Lower lobe of right lung (tissue), 2 donors: ENCODE results near the gene CSGALNACT2. TPM values are rescaled to one million over a fixed set of nuclear protein-coding genes. Genes with fewer than 3 reads are reported as not detected.
"Not testable (repeated sequence)": the region's sequence is repeated elsewhere in the genome, so short reads cannot be mapped to it uniquely, and the experiment has no call there.

ENCODE experiments used
- ATAC-seq, 2 donors: fragments of 200-7000 bp; cut with Tn5 transposase; one replicate each; pipeline ENCODE4 v1.9.1; 2020 to 2022; ENCODE audit warnings: mild to moderate bottlenecking in 2 of 2, moderate library complexity in 2 of 2
- DNase-seq: peaks from one replicate; pipeline ENCODE4 v3.0.0-alpha.2; 2020
- H3K27ac ChIP-seq: fragments of 200-600 bp; one replicate; pipeline ENCODE4 v1.8.0; 2022
- H3K27me3 ChIP-seq: fragments of 200-600 bp; one replicate; pipeline ENCODE4 v1.8.0; 2022; ENCODE audit warnings: low read depth
- H3K36me3 ChIP-seq: fragments of 200-600 bp; one replicate; pipeline ENCODE4 v1.8.0; 2022; ENCODE audit warnings: mild to moderate bottlenecking
- H3K4me1 ChIP-seq: fragments of 200-600 bp; one replicate; pipeline ENCODE4 v1.8.0; 2022
- H3K4me3 ChIP-seq: fragments of 200-600 bp; one replicate; pipeline ENCODE4 v1.8.0; 2022; ENCODE audit warnings: mild to moderate bottlenecking
- H3K9me3 ChIP-seq: fragments of 200-600 bp; one replicate; pipeline ENCODE4 v1.8.0; 2022
- intact Hi-C: fragments of 100-400 bp; cut with DNase I; formaldehyde crosslinking; loops from one replicate; pipeline ENCODE4 v1.11.0; 2022
- total RNA-seq: library from RNA; stranded (reverse); fragmentation: NEBNext Ultra II Directional; extraction: Animal tissue kit (Norgen Biotek cat#: 25700); gene quantifications from one replicate; pipeline ENCODE4 v1.2.1, GENCODE V29; 2021
- TF ChIP-seq, protein P1 (sequence below): fragments of 200-600 bp; IDR thresholded peaks from one replicate; pipeline ENCODE4 v1.8.0; 2022; ENCODE audit warnings: antibody characterized with exemption, mild to moderate bottlenecking
- donor health status: DM: no; HTN: yes; CAD: no; lungs with severe emphysema.

CSGALNACT2 gene
- total RNA-seq, 1 donor from 2014 or later: 36.4 TPM

DNA sequence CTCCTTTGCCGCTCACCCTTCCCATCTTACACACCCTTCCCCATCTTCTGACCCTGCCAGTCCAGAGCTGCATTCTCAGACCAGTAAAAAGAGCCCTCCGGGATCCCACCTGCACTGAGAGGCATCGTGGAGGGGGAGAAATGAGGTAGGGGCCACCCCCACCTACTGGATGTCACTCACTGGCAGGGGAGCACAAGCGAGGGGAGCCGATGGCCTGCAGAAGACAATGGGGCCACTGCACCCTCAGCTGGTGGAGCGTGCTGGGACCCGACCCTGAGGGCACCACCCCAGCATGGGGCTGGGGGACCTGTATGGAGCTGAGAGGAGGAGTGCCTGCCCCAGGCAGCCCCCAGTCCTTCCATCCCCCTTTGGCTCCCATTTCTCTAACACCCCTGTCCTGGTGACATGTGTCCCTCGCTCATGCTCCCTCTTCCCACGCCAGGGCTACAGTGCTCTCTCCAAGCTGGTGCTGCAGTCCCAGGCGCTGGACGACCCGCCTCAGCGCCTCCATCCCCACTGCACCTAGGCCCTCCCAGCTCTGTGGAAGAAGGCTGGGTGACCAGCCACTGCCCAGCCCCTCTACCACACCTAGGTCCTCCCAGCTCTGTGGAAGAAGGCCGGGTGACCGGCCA is 78.8 kb downstream of the CSGALNACT2 start:
- DNase-seq (peak; percentile 28), ATAC-seq (no peak)
- H3K27me3 ChIP-seq: no peaks in the 10 kb centered on the region
- no peaks in the 10 kb centered on the region for H3K4me1 ChIP-seq
- no peak overlapping the region for H3K4me3 ChIP-seq
- no peak overlapping the region for H3K27ac ChIP-seq
- intact Hi-C loops: no loop called here
- H3K36me3 ChIP-seq: no peaks in the 10 kb centered on the region
- TF ChIP-seq, protein P1, sequence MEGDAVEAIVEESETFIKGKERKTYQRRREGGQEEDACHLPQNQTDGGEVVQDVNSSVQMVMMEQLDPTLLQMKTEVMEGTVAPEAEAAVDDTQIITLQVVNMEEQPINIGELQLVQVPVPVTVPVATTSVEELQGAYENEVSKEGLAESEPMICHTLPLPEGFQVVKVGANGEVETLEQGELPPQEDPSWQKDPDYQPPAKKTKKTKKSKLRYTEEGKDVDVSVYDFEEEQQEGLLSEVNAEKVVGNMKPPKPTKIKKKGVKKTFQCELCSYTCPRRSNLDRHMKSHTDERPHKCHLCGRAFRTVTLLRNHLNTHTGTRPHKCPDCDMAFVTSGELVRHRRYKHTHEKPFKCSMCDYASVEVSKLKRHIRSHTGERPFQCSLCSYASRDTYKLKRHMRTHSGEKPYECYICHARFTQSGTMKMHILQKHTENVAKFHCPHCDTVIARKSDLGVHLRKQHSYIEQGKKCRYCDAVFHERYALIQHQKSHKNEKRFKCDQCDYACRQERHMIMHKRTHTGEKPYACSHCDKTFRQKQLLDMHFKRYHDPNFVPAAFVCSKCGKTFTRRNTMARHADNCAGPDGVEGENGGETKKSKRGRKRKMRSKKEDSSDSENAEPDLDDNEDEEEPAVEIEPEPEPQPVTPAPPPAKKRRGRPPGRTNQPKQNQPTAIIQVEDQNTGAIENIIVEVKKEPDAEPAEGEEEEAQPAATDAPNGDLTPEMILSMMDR: no peak
- H3K9me3 ChIP-seq: no peaks in the 10 kb centered on the region

DNA sequence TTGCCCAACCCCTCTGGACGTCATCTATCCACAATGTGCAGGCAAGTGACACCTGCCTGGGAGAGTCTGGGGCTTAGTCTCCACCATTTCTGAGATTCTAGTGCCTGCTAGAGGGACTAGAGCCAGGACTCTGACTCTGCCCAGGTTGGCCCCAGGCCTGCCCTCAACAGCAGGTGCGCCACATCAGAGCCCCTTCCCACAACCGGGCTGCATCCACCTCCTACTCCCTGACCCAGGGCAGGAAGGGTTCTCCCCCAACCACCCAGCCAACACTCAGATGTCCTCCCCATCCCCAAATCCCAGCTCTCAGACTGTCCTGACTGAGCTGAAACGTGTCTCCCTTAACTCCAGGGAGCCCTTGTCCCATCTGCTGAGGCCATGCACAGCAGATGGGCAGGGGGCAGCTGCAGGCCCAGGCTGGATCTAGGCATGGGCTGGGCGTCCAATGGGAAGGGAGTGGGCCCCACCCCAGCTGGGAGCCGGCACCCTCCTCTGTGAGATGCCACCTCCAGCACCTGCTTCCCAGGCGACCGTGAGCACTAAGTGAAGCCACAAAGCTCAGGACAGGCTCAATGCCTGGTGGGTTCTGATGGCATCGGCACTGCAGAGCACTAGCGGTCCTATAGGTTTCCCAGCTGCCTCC is 79.4 kb downstream of the CSGALNACT2 start:
- Histone ChIP-seq H3K4me1 (no peaks in the 10 kb centered on the region), H3K4me3 (no peak overlapping the region), H3K27ac (no peak overlapping the region), H3K27me3 (no peaks in the 10 kb centered on the region), H3K9me3 (no peaks in the 10 kb centered on the region), H3K36me3 (no peaks in the 10 kb centered on the region)
- TF ChIP-seq, protein P1: no peak
- ATAC-seq (no peak), DNase-seq (peak; percentile 14)
- intact Hi-C loops: no loop called here

DNA sequence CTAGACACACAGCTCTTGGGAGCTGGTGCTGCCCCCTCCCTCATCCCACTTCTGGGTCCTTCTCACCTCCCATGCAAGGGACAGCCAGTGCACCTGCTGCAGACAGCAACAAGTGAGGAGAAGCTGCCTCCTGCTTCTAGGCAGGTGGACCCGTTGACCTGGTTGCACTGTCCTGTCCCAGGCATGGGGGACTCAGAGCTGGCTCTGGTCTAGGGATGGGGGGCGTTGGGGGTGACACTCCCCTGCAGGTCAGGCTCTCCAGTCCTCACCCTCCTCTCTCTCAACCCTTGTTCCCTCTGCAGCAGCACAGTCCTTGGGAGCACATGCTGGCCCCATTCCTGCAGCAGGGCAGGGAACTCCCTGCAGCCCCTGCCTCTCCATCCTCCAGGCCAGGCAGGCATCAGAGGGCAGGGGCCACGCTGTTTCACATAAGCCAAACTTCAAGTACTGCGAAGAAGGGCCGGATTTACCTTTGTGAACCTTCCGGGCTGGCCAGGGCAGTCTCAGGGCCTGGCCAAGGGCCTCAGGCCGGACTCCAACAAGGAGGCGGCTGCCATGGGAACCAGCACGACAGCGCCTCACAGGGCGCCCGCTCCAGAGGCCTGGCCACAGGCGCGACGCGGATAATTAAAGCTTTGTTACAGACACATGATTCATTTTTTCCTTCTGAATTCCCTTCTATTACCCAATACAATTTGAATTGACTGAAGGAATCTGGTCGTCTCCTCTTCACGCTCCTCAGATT is 80.1 kb downstream of the CSGALNACT2 start:
- Histone ChIP-seq H3K27me3 (no peaks in the 10 kb centered on the region), H3K4me3 (no peak overlapping the region)

DNA sequence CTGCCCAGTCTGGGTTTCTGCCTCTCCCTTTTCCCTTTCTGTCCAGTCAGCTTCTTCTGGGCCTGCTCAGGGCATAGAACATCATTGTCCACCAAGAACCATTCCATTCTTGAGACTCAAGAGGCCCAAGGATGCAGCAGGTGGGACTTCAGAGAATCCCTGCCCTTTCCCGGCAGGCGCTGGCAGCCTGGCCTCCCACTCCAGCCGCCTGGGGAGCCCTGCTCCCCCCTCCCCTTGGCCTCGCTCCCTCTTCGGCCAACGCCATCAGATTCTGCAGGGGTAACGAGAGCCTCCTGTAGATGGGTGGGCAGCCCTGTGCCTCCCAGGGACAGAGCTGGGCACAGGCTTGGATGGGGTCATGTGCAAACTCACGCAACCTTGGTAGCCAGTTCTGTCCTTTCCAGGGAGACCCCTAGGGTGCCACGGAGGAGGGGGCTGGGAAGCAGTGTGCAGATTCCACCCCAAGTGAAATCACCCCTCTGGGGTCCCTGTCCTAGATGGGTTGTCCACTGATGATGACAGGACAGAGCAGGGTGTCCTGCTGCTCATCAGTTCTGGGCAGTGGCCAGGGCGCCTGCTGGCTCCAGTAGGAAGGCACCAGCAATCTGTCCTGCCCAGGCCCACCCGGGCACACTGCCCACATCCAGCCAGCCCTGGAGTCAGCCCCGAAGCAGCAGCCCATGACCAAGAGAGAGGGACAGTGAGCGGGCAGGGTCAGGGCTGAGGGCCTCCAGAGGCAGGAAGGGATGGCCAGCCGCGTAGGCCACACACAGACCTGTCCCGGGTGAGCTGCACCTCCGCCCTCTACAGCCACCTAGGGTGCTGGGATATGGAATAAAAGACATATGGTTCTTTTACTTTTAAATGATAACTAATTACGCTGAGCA is 80.9 kb downstream of the CSGALNACT2 start:
- intact Hi-C loops: no loop called here
- Histone ChIP-seq H3K27me3 (no peaks in the 10 kb centered on the region), H3K9me3 (no peaks in the 10 kb centered on the region), H3K36me3 (no peaks in the 10 kb centered on the region), H3K27ac (no peak overlapping the region), H3K4me3 (no peak overlapping the region), H3K4me1 (no peaks in the 10 kb centered on the region)
- TF ChIP-seq, protein P1: no peak
- peak; percentile 36 for DNase-seq
- peak in 1 of 2 donors; percentile 3 for ATAC-seq

More for the DNA sequence above, 80.1 kb downstream of the CSGALNACT2 start:
- DNase-seq (peak; percentile 36), ATAC-seq (no peak)
- TF ChIP-seq, protein P1: no peak
- Histone ChIP-seq H3K4me1 (no peaks in the 10 kb centered on the region), H3K36me3 (no peaks in the 10 kb centered on the region), H3K9me3 (no peaks in the 10 kb centered on the region), H3K27ac (no peak overlapping the region)
- intact Hi-C loops: no loop called here

DNA sequence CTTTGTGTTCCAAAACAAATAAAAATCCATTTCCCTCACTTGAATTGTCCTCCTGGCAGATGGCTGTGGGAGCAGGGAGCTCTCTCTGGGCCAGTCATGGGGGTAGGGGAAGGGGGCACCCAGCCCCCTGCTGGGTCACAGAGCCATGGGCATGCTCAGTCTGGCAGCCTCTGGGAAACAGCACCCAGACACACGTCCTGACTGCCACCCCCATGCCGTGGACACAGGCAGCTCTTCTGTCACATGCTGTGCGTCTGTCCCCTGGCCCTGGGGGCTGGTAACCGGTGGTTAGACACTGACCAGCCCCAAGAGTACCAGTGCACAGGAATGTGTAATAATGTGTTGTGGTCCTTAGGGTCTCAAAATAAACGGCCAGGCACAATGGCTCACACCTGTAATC is 81.6 kb downstream of the CSGALNACT2 start:
- Histone ChIP-seq H3K27ac (no peak overlapping the region), H3K9me3 (no peaks in the 10 kb centered on the region), H3K36me3 (no peaks in the 10 kb centered on the region), H3K4me3 (no peak overlapping the region), H3K4me1 (no peaks in the 10 kb centered on the region), H3K27me3 (no peaks in the 10 kb centered on the region)
- DNase-seq (peak; percentile 10), ATAC-seq (no peak)
- TF ChIP-seq, protein P1: no peak
- intact Hi-C loops: no loop called here

DNA sequence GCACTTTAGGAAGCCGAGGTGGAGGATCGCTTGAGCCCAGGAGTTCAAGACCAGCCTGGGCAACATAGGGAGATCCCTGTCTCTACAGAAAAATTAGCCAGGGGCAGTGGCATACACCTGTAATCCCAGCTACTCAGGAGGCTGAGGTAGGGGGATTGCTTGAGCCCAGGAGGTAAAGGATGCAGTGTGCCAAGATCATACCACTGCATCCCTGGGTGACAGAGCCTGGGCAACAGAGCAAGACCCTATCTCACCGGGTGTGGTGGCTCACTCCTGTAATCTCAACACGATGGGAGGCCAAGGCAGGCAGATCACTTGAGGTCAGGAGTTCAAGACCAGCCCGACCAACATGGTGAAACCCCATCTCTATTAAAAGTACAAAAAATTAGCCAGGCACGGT is 82.0 kb downstream of the CSGALNACT2 start:
- DNase-seq, ATAC-seq, H3K36me3 ChIP-seq, H3K4me1 ChIP-seq, H3K4me3 ChIP-seq, H3K9me3 ChIP-seq, intact Hi-C loops, H3K27ac ChIP-seq, H3K27me3 ChIP-seq: not testable (repeated sequence)
